GM12892 (cell line): ENCODE data around the gene C1QB.

Source experiments
- POLR2A ChIP-seq: IDR thresholded peaks from 2 replicates; pipeline ENCODE4 v1.6.1; 2011; ENCODE audit warnings: low read depth, low read length, control low read depth
- POLR2AphosphoS5 ChIP-seq: IDR thresholded peaks from 2 replicates; pipeline ENCODE4 v1.6.1; 2011; ENCODE audit warnings: low read depth, low read length, control low read depth

DNA sequence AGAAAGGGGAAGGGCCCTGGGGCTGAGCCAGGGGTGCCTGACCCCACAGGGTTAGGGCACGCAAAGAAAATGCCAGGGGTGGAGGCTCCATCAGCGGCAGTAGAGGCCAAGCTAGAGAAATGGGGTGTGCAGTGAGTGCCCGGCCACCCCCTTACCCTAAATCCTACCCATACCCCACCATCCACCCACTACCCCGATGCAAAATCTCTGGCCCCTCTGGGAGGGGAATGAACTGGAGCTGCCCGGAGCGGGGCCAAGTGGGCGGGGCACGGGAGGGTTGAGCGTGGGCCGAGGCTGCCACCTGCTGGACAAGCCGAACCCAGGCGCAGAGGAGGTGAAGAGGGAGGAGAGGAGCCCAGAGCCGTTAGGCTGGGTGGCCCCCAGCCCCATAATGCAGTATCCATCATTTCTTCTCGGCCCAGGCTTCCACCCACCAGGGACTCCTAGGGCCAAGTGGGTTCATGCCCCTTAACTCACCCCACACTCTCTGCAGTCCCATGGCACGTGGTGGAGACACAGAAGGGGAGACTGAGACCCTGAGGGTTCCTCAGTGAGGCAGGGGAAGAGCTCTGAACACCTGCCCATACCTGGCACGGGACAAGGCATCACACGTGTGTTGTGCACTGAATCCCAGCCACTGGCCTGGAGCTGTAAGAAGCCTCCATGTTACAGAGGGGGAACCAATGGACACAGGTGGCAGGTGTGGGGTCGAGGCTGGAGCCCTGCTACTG lies 11.0 kb upstream of the C1QB start:
- no peak for TF ChIP-seq POLR2AphosphoS5
- no peak for TF ChIP-seq POLR2A
